ENCODE results near the gene RAB21.
"Not testable (repeated sequence)": the region's sequence is repeated elsewhere in the genome, so short reads cannot be mapped to it uniquely, and the experiment has no call there.

Gene RAB21

DNA sequence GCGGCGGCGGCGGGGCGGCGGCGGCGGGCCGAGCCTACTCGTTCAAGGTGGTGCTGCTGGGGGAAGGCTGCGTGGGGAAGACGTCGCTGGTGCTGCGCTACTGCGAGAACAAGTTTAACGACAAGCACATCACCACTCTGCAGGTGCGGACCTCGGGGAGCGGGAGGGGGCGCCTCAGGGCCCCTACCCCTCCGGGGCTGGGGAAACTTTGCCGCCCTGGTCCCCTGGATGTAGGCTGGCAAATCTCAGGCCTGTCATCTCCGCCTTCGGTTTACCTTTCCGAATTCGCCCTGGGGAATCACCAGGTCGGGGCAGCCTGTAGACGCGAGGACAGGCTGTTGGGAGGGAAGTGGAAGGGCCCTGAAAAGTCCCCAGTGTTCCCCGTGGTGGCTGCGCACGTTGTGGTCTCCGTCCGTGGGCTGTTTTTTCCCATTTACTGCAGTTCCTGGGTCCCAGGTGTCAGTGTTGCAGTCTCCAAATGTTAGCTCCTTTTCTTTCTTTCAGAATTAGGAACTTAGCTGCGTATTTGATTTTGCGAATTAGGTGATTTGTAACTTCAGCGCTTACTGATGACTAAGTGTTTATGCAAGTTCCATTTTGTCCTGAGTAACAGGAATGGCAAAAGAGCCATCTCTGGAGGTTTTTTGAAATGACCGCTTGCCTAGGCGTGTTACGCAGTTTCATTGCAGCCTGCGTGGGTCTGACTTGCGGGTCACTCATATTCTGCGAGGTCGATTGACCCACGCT, 656 bp downstream of the RAB21 start:
- DNase-seq: no peak

GRCh38 chr12:71756054-71756690, 1.5 kb downstream of the RAB21 start:
- DNase-seq: no peak

GRCh38 chr12:71759941-71760340, 5.3 kb downstream of the RAB21 start:
- DNase-seq: no peak

DNA sequence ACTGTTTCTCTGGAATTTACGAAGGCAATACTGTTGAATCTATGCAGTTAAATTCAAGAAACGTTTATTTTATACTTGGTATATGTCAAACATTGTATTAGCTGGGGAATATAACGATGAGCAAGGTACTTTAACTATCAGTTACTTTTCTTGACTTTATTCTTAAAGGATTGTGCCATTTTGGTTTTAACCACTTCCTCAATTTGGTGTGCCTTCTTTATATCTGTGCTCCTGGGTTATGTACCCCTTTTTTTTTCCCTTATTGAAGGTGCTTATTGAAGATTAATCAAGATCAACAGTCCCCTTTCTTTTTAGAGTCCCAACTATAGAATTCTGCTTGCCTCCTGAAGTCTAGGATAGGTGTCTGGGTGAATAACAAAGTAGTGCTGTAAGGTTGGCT, 5.8 kb downstream of the RAB21 start:
- no peak for DNase-seq

DNA sequence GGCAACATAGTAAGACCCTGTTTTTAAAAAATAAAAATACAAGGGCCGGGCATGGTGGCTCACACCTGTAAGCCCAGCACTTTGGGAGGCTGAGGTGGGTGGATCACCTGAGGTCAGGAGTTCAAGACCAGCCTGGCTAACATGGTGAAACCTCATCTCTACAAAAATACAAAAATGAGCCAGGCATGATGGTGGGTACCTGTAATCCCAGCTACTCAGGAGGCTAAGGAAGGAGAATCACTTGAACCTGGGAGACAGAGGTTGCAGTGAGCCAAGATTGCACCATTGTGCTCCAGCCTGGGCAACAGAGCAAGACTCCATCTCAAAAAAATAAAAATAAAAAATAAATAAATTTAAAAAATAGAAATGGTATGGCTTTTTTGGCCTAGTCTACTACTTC, 6.7 kb downstream of the RAB21 start:
- not testable (repeated sequence) for DNase-seq

DNA sequence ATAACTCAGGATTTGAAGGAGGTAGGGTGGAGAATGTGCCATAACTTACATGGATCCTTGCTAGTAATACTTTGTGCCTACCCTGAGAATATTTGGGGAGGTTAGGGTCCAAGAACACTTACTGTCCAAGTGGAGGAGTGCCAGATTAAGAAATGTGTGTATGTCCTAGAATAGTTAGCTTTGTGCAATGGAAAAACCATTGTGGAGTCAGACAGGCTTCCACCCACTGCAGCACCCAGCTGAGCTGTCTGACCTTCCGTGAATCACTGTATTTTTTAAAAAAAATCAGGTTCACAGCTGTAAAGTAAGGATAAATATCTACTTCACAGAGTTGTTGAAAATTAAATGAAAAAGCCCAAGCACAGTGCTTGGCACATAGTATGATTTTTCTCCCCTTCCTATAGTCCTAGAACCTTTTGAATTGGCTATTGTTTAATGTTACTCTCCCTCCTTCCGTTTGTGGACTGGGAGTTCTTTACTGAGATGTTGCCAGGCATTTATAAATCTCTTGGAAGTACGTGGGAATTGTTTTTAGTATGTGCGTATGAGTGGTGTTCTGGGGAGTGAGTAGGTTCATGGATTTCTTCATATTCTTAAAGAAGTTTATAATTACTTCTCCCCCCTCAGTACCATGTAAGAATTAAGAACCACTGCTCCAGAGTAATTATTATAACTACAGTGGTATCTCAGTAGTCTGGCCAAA, 9.2 kb downstream of the RAB21 start:
- DNase-seq: no peak

DNA sequence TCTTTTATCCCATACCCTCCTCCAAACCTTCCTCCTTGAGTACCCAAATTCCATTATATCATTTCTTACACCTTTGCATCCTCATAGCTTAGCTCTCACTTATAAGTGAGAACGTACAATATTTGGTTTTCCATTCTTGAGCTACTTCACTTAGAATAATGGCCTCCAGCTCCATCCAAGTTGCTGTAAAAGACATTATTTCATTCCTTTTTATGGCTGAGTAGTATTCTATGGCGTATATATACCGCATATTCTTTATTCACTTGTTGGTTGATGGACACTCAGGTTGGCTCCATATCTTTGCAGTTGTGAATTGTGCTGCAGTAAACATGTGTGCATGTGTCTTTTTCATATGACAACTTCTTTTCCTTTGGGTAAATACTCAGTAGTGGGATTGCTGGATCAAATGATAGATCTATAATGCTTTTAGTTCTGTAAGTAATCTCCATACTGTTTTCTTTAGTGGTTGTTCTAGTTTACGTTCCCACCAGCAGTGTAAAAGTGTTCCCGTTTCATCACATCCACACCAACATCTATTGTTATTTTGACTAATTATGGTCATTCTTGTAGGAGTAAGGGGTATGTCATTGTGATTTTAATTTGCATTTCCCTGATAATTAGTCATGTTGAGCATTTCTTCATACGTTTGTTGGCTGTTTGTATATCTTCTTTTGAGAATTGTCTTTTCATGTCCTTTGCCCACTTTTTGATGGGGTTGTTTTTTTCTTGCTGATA, 10.1 kb downstream of the RAB21 start:
- DNase-seq: no peak

DNA sequence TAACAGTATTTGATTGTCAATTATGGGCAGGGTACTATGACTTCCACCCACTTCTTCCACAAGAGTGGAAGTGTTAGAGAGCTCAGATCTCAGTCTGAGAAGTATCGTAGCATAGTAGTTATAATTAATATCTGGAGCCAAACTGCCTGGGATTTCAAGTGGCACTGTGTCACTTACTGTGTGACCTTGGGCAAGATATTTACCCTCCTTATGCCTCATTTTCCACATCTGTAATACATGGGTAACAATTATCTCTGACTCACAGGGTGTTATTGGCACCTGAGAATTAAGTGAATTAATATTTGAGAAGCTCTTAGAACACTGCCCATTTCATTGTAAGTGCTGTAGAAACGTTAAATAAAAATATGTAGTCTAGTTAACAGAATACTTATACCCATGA, 11.5 kb downstream of the RAB21 start:
- DNase-seq: no peak

GRCh38 chr12:71767183-71767582, 12.5 kb downstream of the RAB21 start:
- DNase-seq: no peak

DNA sequence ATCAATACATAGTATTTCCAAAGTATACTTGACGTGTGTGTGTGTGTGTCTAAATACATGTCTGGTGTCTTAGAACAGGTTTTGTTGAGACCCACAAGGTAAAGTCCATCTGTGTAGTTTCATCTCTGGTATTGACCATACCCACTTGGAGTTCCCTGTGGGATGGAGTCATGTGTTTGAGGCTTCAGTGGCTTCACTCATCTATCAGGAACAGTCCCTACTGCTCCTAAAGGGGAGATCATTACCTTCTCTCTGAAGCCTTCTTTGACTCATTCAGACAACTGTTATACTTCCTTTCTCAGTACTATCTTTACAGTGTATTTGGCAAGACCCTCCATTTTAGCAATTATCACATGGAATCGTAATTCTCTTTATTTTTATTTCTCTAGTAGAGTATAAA, 14.2 kb downstream of the RAB21 start:
- DNase-seq: no peak

GRCh38 chr12:71771069-71771468, 16.4 kb downstream of the RAB21 start:
- no peak for DNase-seq

DNA sequence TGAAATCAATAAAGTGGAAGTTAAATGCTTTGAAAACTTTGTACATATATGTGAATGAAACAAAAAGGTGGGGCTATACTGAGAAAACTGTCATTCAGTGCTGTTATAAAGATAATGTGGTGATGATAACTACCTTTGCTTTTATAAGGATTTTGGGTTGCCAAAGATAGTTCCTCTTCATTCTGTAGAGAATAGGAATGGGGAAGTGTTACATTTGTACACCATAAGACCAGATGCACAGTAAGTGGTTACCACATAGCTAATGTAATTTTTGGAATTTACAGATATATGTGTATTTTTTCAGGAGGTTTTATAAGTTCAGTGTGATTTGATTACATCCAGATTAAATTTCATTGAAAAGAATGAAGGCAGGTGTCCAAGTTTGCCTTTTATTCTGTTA, 18.1 kb downstream of the RAB21 start:
- no peak for DNase-seq

DNA sequence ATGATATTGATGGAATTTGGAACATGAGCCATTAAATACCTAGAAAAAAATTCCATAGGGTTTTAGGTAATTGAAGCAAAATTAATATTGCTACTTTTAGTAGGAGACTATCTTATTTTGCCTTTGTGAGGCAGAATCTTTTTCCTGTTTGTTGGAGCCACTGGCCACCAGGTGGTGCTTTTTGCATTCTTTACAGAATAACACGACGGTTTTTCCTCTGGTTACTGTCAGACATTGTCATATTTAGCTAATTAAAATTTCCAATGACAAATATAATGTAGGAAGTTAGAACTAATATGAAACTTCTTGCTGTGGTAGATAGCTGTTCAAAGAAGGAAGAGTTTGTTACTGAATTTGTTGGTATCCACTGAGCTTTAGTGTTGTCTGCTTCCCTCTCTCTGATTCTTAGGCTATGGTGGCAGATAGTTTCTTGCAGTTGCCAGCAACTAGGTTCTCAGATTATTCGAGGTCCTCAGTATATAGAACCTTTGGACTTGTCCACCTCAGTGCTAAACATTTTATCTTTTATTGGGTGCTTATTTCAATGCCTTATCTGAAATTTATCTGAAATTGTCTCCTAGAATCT, 25.7 kb downstream of the RAB21 start:
- DNase-seq: no peak

DNA sequence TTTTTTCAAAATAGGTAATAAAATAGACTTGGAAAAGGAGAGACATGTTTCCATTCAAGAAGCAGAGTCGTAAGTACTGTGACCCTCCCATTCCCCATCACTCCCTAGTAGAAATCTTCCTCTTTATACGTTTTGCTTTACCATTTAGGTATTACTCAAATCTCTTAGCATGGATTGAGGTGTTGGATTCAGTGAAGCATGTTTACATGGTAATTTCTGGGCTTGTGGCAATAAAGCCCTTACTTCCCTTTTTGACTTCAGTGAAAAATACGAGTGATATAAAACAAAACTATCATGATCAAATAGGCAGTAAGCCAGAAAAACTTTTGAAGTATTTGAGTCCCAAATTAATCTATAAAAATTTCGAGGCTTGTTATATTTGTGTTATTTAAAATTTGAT, 27.4 kb downstream of the RAB21 start:
- DNase-seq: no peak

DNA sequence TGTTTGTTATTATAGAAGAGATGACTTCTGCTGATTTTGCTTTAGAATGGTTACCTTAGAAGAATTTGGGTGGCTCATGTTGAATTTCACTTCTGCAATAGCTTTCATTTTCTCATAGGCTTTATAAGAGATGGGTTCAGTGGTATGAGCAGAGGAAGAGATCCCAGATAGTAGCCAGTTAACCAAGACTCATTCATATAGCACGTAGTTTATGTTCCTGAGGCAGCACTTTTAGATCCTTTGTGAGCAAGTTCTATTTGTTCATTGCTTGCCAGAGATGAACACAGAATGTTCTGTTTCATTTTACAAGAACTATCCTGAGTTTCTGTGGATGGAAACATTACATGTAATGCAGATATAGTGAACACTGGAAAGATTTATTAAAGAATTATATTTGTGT, 32.2 kb downstream of the RAB21 start:
- no peak for DNase-seq

- DNase-seq: no peak
Observed at GRCh38 chr12:71787580-71787979, 32.9 kb downstream of the RAB21 start.

- no peak for DNase-seq
Observed at GRCh38 chr12:71790331-71790730, 35.7 kb downstream of the RAB21 start.

GRCh38 chr12:71791473-71792150, 36.9 kb downstream of the RAB21 start:
- DNase-seq: no peak

DNA sequence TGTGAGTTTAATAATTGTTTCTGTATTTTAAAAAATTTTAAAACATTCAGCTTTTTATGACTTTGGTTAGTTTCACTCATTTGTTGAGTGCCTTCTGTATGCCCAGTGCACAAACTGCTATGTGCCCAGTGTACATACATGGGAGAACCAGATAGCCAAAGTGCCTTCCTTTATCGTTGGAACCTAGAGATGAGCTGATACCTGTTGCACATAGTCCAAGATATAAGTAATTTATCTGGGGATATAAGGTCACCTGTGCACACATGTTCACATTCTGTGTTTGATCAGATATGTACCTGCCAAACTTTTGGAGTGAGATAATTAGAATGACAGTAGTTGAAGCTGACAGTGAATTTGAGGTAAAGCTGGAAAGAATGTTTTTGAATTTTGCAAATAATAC, 37.9 kb downstream of the RAB21 start:
- no peak for DNase-seq

DNA sequence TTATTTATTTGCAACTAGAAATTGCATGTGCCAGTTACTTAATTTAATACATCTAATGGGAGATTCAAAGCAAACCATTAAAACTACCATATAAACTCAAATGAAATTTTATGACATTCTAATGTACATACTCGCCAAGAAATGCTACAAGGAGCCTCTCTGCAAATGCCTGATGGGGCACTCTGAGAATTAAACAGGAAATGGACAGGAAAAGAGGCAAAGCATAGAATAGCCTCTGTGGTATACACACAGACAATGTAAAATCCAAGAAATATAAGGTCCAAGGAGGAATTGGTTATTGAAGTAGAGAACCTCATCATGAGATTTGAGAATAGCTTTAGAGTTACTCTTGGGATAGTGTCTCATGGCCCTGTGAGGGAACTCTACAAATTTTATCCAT, 41.2 kb downstream of the RAB21 start:
- no peak for DNase-seq

DNA sequence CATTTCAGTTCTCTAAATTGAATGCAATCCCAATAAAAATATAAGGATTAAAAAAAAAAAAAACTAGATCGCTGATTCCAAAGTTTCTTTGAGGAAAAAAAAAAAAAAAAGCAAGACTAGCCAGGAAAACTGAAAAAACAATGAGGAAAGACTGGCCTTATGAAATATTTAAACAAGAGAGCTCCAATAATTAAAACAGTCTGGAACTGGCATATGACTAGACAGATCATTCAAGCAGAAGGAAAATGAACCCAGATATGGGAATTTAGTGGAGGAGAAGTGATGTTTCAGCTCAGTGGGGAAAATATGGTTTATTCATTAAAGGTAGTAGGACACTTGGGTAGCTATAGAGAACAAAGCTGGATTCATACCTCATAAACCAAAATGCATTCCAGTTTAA, 42.9 kb downstream of the RAB21 start:
- DNase-seq: no peak

- DNase-seq: no peak
Observed at GRCh38 chr12:71799106-71799505, 44.4 kb downstream of the RAB21 start.

DNA sequence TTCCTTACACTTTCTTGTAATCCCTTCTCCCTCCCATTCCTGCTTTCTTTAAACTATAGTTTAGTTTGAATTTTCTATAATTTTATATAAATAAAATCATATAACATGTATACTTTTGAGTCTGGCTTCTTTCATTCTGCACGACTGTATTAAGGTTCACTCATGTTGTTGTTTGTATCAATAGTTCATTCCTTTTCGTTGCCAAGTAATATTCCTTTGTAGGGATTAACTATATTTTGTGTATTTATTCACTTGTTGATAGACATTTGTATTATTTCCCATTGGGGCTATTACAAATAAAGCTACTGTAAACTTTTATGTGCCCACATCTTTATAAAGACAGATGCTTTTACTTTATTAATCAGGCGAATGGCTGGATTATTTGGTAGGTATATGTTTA, 45.5 kb downstream of the RAB21 start:
- DNase-seq: no peak

Measured in SHP77 treated with DMSO at 0.1 percent for 48 hours (cell line).